T-helper 17 cell (primary cell): ENCODE results near the gene ME1. TPM values are rescaled to one million over a fixed set of nuclear protein-coding genes. Genes with fewer than 3 reads are reported as not detected.
A peak's percentile ranks its signal among the peaks of the same experiment; 100 is the strongest.

ENCODE experiments used
- ATAC-seq: fragments of 150-1000 bp; cut with Tn5 transposase; 2 replicates; pipeline ENCODE4 v1.10.0; 2021; ENCODE audit warnings: mild to moderate bottlenecking, moderate library complexity
- DNase-seq, 3 donors: peaks; one replicate each; pipeline versions ENCODE4 v3.0.0 to v3.0.0-alpha.2; 2020 to 2021
- H3K9me3 ChIP-seq: one replicate; pipeline ENCODE4 v1.7.0; 2013; ENCODE audit warnings: low read length, mild to moderate bottlenecking; ENCODE audit not compliant: control insufficient read depth, poor library complexity, severe bottlenecking
- H3K27ac Mint-ChIP-seq: one replicate; pipeline ENCODE4 v1.8.0; 2022; ENCODE audit warnings: mild to moderate bottlenecking, moderate library complexity, mixed read lengths
- H3K27me3 Mint-ChIP-seq: one replicate; pipeline ENCODE4 v1.8.0; 2022; ENCODE audit warnings: mixed read lengths
- H3K36me3 Mint-ChIP-seq: one replicate; pipeline ENCODE4 v1.8.0; 2022; ENCODE audit warnings: low read depth, mixed read lengths
- H3K4me1 Mint-ChIP-seq: one replicate; pipeline ENCODE4 v1.8.0; 2022; ENCODE audit warnings: mild to moderate bottlenecking, mixed read lengths
- H3K4me3 Mint-ChIP-seq: one replicate; pipeline ENCODE4 v1.8.0; 2022; ENCODE audit warnings: mild to moderate bottlenecking, moderate library complexity, mixed read lengths
- total RNA-seq, 4 donors: library from RNA in 2 of 4; stranded (reverse) in 2 of 4; gene quantifications; one replicate each; pipeline ENCODE4 v1.2.3 and lab custom pipeline; 2022 to 2026

The ME1 gene
- total RNA-seq = under 1 TPM in 1 of 2 donors, not detected in 1; 0.97 TPM
- total RNA-seq (lab: John Stamatoyannopoulos, UW) = 0.12 to 0.38 reads per million in 2 donors

- Mint-ChIP-seq H3K36me3 (no peaks in the 10 kb centered on the region), H3K27me3 (peaks cover 18% of the 10 kb centered on the region), H3K27ac (no peak within 1 kb of the TSS), H3K4me1 (peaks cover 3% of the 10 kb centered on the region), H3K4me3 (peak within 1 kb of the TSS; percentile 63)
- peak in 1 of 3 donors; percentile 17 for DNase-seq
- no peaks in the 10 kb centered on the region for H3K9me3 ChIP-seq
- peak; percentile 93 for ATAC-seq
Observed at GRCh38 chr6:83430611-83431544, at the start of gene ME1. Gene ME1 (minus strand): TSS chr6:83431051. CDS start chr6:83430954, 97 bp downstream.

- H3K36me3 Mint-ChIP-seq = no peaks in the 10 kb centered on the region
- H3K27ac Mint-ChIP-seq = no peak overlapping the region
- H3K4me3 Mint-ChIP-seq = no peak overlapping the region
- ATAC-seq = no peak
- H3K27me3 Mint-ChIP-seq = peaks cover 14% of the 10 kb centered on the region
- H3K4me1 Mint-ChIP-seq = no peaks in the 10 kb centered on the region
- no peaks in the 10 kb centered on the region for H3K9me3 ChIP-seq
- DNase-seq = no peak
Observed at GRCh38 chr6:83480470-83480869, 49.6 kb upstream of the ME1 start.

- Mint-ChIP-seq H3K4me1 (no peaks in the 10 kb centered on the region), H3K36me3 (no peaks in the 10 kb centered on the region), H3K27me3 (peaks cover 14% of the 10 kb centered on the region), H3K4me3 (no peak overlapping the region), H3K27ac (no peak overlapping the region)
- ATAC-seq = no peak
- no peaks in the 10 kb centered on the region for H3K9me3 ChIP-seq
- DNase-seq = no peak
Observed at GRCh38 chr6:83479389-83479788, 48.5 kb upstream of the ME1 start.

GRCh38 chr6:83476971-83477370 is 46.1 kb upstream of the ME1 start:
- Mint-ChIP-seq H3K4me1 (no peaks in the 10 kb centered on the region), H3K4me3 (no peak overlapping the region), H3K36me3 (no peaks in the 10 kb centered on the region), H3K27me3 (peaks cover 24% of the 10 kb centered on the region), H3K27ac (no peak overlapping the region)
- no peak for ATAC-seq
- DNase-seq = no peak
- no peaks in the 10 kb centered on the region for H3K9me3 ChIP-seq

GRCh38 chr6:83474309-83474708 is 43.5 kb upstream of the ME1 start:
- no peak for DNase-seq
- Mint-ChIP-seq H3K27me3 (peaks cover 17% of the 10 kb centered on the region), H3K4me3 (no peak overlapping the region)

GRCh38 chr6:83472767-83473166 is 41.9 kb upstream of the ME1 start:
- Mint-ChIP-seq H3K4me1 (no peaks in the 10 kb centered on the region), H3K36me3 (no peaks in the 10 kb centered on the region), H3K4me3 (no peak overlapping the region), H3K27me3 (peaks cover 13% of the 10 kb centered on the region), H3K27ac (no peak overlapping the region)
- DNase-seq = no peak
- no peaks in the 10 kb centered on the region for H3K9me3 ChIP-seq
- ATAC-seq = no peak

More at GRCh38 chr6:83474309-83474708, 43.5 kb upstream of the ME1 start:
- no peaks in the 10 kb centered on the region for H3K9me3 ChIP-seq
- no peak for ATAC-seq
- no peaks in the 10 kb centered on the region for H3K36me3 Mint-ChIP-seq
- no peak overlapping the region for H3K27ac Mint-ChIP-seq
- H3K4me1 Mint-ChIP-seq = no peaks in the 10 kb centered on the region

GRCh38 chr6:83470587-83470986 is 39.7 kb upstream of the ME1 start:
- no peak overlapping the region for H3K4me3 Mint-ChIP-seq
- H3K4me1 Mint-ChIP-seq = no peaks in the 10 kb centered on the region
- ATAC-seq = no peak
- H3K27ac Mint-ChIP-seq = no peak overlapping the region
- no peaks in the 10 kb centered on the region for H3K9me3 ChIP-seq
- H3K27me3 Mint-ChIP-seq = peaks cover 13% of the 10 kb centered on the region
- DNase-seq = no peak
- H3K36me3 Mint-ChIP-seq = no peaks in the 10 kb centered on the region

- H3K27me3 Mint-ChIP-seq = peaks cover 13% of the 10 kb centered on the region
- DNase-seq (no peak), ATAC-seq (no peak)
- no peaks in the 10 kb centered on the region for H3K36me3 Mint-ChIP-seq
- no peaks in the 10 kb centered on the region for H3K9me3 ChIP-seq
- H3K4me3 Mint-ChIP-seq = no peak overlapping the region
- no peaks in the 10 kb centered on the region for H3K4me1 Mint-ChIP-seq
- no peak overlapping the region for H3K27ac Mint-ChIP-seq
Observed at GRCh38 chr6:83470001-83470400, 39.1 kb upstream of the ME1 start.

- H3K4me1 Mint-ChIP-seq = no peaks in the 10 kb centered on the region
- ATAC-seq (peak; percentile 18), DNase-seq (no peak)
- no peaks in the 10 kb centered on the region for H3K36me3 Mint-ChIP-seq
- no peak overlapping the region for H3K4me3 Mint-ChIP-seq
- H3K27ac Mint-ChIP-seq = no peak overlapping the region
- no peaks in the 10 kb centered on the region for H3K9me3 ChIP-seq
- H3K27me3 Mint-ChIP-seq = peaks cover 6% of the 10 kb centered on the region
Observed at GRCh38 chr6:83467620-83468036, 36.8 kb upstream of the ME1 start.

- H3K4me3 Mint-ChIP-seq = no peak overlapping the region
- no peaks in the 10 kb centered on the region for H3K36me3 Mint-ChIP-seq
- ATAC-seq (no peak), DNase-seq (no peak)
- no peaks in the 10 kb centered on the region for H3K27me3 Mint-ChIP-seq
- no peaks in the 10 kb centered on the region for H3K4me1 Mint-ChIP-seq
- H3K27ac Mint-ChIP-seq = no peak overlapping the region
- no peaks in the 10 kb centered on the region for H3K9me3 ChIP-seq
Observed at GRCh38 chr6:83466328-83466727, 35.5 kb upstream of the ME1 start.

- Mint-ChIP-seq H3K27ac (no peak overlapping the region), H3K36me3 (no peaks in the 10 kb centered on the region), H3K4me1 (no peaks in the 10 kb centered on the region), H3K27me3 (no peaks in the 10 kb centered on the region), H3K4me3 (no peak overlapping the region)
- DNase-seq (no peak), ATAC-seq (no peak)
- no peaks in the 10 kb centered on the region for H3K9me3 ChIP-seq
Observed at GRCh38 chr6:83464381-83465140, 33.7 kb upstream of the ME1 start.

- no peaks in the 10 kb centered on the region for H3K9me3 ChIP-seq
- no peak overlapping the region for H3K4me3 Mint-ChIP-seq
- no peaks in the 10 kb centered on the region for H3K4me1 Mint-ChIP-seq
- ATAC-seq = no peak
- H3K36me3 Mint-ChIP-seq = no peaks in the 10 kb centered on the region
- DNase-seq = no peak
- no peak overlapping the region for H3K27ac Mint-ChIP-seq
- no peaks in the 10 kb centered on the region for H3K27me3 Mint-ChIP-seq
Observed at GRCh38 chr6:83463886-83464285, 33.0 kb upstream of the ME1 start.

GRCh38 chr6:83462524-83462923 is 31.7 kb upstream of the ME1 start:
- Mint-ChIP-seq H3K4me3 (no peak overlapping the region), H3K36me3 (no peaks in the 10 kb centered on the region), H3K27me3 (no peaks in the 10 kb centered on the region), H3K27ac (no peak overlapping the region), H3K4me1 (no peaks in the 10 kb centered on the region)
- no peaks in the 10 kb centered on the region for H3K9me3 ChIP-seq
- no peak for ATAC-seq
- no peak for DNase-seq
